ENCODE measurements around the gene MYT1. TPM values are rescaled to one million over a fixed set of nuclear protein-coding genes. Genes with fewer than 3 reads are reported as not detected.

Gene MYT1
- total RNA-seq, 4 donors from 2014 or later = not detected

DNA sequence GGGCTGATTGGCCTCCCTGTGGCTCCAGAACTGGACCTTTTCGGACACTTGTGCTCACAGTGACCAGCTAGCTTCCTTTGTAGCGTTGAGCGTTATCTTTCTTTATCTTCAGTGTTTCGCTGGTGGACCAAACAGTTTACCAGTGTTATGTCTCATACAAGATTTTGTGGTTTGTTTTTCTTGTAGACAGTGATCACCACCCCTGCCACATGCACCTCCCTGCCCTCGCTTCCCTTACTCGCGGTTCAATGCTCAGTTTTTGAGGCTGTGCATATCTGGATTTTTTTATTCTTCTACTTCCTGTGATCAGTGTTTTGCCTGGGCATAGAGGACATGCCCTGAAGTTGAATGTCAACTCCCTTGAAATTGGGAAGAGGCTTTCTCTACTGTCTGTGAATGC lies 16.4 kb downstream of the MYT1 start:
- Histone ChIP-seq H3K4me1 (peaks cover 0 to 3% (median 0%) of the 10 kb centered on the region in 4 donors), H3K27ac (no peak overlapping the region), H3K36me3 (no peaks in the 10 kb centered on the region), H3K27me3 (peaks cover 0 to 14% of the 10 kb centered on the region in 2 donors), H3K4me3 (no peak overlapping the region), H3K9me3 (no peaks in the 10 kb centered on the region)
- 76 to 77% methylated on average over 7 of the region's 7 CpGs for WGBS, 2 donors
- TF ChIP-seq, protein P1, sequence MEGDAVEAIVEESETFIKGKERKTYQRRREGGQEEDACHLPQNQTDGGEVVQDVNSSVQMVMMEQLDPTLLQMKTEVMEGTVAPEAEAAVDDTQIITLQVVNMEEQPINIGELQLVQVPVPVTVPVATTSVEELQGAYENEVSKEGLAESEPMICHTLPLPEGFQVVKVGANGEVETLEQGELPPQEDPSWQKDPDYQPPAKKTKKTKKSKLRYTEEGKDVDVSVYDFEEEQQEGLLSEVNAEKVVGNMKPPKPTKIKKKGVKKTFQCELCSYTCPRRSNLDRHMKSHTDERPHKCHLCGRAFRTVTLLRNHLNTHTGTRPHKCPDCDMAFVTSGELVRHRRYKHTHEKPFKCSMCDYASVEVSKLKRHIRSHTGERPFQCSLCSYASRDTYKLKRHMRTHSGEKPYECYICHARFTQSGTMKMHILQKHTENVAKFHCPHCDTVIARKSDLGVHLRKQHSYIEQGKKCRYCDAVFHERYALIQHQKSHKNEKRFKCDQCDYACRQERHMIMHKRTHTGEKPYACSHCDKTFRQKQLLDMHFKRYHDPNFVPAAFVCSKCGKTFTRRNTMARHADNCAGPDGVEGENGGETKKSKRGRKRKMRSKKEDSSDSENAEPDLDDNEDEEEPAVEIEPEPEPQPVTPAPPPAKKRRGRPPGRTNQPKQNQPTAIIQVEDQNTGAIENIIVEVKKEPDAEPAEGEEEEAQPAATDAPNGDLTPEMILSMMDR (IDR thresholded peaks at IDR 0.05) = no peak
- TF ChIP-seq POLR2A (IDR thresholded peaks at IDR 0.05) = no peak
- TF ChIP-seq EP300 (IDR thresholded peaks at IDR 0.05) = no peak
- DNase-seq (ENCODE audit: low spot score in 2 of 2) = no peak

DNA sequence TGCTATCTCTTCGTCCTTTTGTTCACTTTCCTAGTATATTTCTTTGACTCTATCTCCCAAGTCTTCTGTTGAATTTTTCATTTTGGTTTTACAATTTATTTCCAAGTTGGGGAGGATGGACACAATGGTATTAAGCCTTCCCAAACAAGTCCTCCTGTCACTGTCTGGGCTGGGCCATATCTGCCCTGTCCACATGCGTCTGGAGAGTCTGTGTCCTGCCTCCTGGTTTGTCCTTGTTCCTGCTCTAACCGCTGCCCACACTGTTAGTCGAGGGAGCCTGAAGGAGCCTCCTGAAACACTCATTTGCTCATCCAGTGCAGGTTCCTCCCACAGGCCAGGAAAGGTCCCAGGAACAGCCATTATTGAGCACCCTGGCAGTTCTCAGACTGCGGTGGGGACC lies 17.1 kb downstream of the MYT1 start:
- Histone ChIP-seq H3K27ac (no peak overlapping the region), H3K27me3 (peaks cover 0 to 14% of the 10 kb centered on the region in 2 donors)

DNA sequence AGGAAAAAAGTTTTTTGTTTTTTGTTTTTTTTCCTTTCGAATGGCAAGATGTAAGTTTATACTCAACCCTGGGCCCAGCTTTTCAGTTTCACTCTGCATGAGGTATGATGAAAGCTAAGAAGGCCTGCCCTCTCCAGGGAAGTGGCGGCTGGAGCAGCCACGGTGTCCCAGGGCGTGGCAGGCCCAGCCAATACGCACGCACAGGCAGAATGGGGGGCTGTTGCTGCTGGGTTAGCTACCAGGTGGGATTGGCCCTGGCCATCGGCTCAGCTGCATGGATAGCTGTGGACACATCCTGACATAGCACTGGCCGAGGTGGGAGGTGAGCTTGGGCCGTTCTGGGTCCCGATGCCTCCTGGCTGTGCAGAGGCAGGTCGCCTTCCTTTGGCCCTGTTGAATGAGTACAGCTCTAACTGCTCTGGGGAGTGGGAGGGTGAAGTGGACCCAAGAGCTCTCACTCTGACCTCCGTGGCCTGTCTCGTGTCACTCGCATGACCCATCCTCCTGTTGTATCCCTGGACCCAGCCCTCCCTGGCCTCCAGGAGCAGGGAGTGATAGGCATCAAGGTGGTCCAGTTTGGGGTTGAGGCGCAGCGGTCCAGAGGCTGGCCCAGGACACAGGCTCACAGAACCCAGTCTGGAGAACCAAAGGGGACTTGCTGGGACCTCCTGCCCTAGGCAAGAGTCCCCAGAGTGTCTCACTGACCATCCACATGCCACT lies 18.1 kb downstream of the MYT1 start:
- no peak for TF ChIP-seq POLR2A (IDR thresholded peaks at IDR 0.05)
- TF ChIP-seq, protein P1 (IDR thresholded peaks at IDR 0.05) = no peak
- Histone ChIP-seq H3K27me3 (peaks cover 0 to 9% of the 10 kb centered on the region in 2 donors), H3K4me1 (no peaks in the 10 kb centered on the region), H3K36me3 (no peaks in the 10 kb centered on the region), H3K9me3 (no peaks in the 10 kb centered on the region), H3K4me3 (no peak overlapping the region), H3K27ac (no peak overlapping the region)
- DNase-seq (ENCODE audit: low spot score in 2 of 2) = no peak
- WGBS, 2 donors = 80 to 89% methylated on average over 14 to 16 of the region's 16 CpGs

More for the DNA sequence above, 17.1 kb downstream of the MYT1 start:
- DNase-seq (ENCODE audit: low spot score in 2 of 2) = no peak
- TF ChIP-seq EP300 (IDR thresholded peaks at IDR 0.05) (no peak), POLR2A (IDR thresholded peaks at IDR 0.05) (no peak)
- TF ChIP-seq, protein P1 (IDR thresholded peaks at IDR 0.05) = no peak
- Histone ChIP-seq H3K36me3 (no peaks in the 10 kb centered on the region), H3K4me3 (no peak overlapping the region), H3K9me3 (no peaks in the 10 kb centered on the region), H3K4me1 (peaks cover 0 to 3% (median 0%) of the 10 kb centered on the region in 4 donors)
- 73 to 77% methylated on average over 5 of the region's 5 CpGs for WGBS, 2 donors

DNA sequence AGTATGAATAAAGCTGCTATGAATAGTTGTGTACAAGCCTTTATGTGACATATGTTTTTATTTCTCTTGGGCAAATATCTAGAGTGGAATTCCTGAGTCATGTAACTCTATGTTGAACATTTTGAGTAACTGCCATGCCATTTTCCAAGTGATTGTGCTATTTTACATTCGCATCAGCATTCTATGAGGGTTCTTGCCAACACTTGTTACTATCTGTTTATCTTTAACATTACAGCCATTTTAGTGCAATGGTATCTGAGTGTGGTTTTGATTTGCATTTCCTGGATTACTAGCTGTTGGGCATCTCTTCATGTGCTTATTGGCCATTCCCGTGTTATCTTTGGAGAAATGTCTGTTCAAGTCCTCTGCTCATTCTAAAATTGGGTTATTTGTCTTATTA lies 19.1 kb downstream of the MYT1 start:
- TF ChIP-seq, protein P1 (IDR thresholded peaks at IDR 0.05) = no peak
- TF ChIP-seq POLR2A (IDR thresholded peaks at IDR 0.05) (no peak), EP300 (IDR thresholded peaks at IDR 0.05) (no peak)
- no peak overlapping the region for H3K27ac ChIP-seq
- no peaks in the 10 kb centered on the region for H3K4me1 ChIP-seq
- H3K4me3 ChIP-seq = no peak overlapping the region
- no peaks in the 10 kb centered on the region for H3K9me3 ChIP-seq
- H3K36me3 ChIP-seq = no peaks in the 10 kb centered on the region
- no peak for DNase-seq (ENCODE audit: low spot score in 2 of 2)
- H3K27me3 ChIP-seq = peaks cover 0 to 6% of the 10 kb centered on the region in 2 donors
- WGBS, 2 donors = 85 to 90% methylated on average over 2 of the region's 2 CpGs

DNA sequence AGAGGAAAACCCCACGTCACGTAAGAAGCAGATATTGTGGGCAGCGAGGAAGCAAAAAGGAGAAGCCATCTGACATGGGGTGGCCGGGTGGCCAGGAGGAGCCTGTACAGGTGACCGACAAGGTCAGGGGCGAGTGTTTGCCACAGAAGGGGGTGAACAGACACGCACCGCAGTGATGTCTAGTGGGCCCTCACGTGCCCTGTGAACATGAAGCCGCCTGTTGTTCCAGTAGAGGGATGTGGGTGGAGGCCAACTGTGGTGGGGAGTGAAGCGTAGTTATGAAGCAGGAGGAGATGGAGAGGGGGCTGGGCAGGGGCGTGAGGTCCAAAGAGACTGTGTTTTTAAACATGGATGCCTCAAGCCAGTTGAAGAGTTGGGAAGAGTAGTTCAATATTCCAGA lies 20.5 kb downstream of the MYT1 start:
- Histone ChIP-seq H3K27ac (no peak overlapping the region), H3K36me3 (no peaks in the 10 kb centered on the region), H3K27me3 (peaks cover 0 to 6% of the 10 kb centered on the region in 2 donors), H3K4me1 (peaks cover 0 to 15% (median 0%) of the 10 kb centered on the region in 4 donors), H3K4me3 (no peak overlapping the region), H3K9me3 (no peaks in the 10 kb centered on the region)
- no peak for DNase-seq (ENCODE audit: low spot score in 2 of 2)
- no peak for TF ChIP-seq EP300 (IDR thresholded peaks at IDR 0.05)
- TF ChIP-seq, protein P1 (IDR thresholded peaks at IDR 0.05) = no peak
- TF ChIP-seq POLR2A (IDR thresholded peaks at IDR 0.05) = no peak
- 70 to 75% methylated on average over 12 of the region's 12 CpGs for WGBS, 2 donors

Measured in tibial nerve (tissue), 4 donors.